Mesothelial cell of epicardium (in vitro differentiated cells): ENCODE results near the gene TMEM164. TPM values are rescaled to one million over a fixed set of nuclear protein-coding genes. Genes with fewer than 3 reads are reported as not detected.

ENCODE experiments used
- DNase-seq, 2 experiments: peaks; one replicate each; pipeline ENCODE4 v3.0.0; 2021; ENCODE audit warnings: low spot score in 2 of 2; ENCODE audit not compliant: unreplicated experiment in 2 of 2
- H3K27ac Mint-ChIP-seq: 2 replicates; pipeline ENCODE4 v1.8.0; 2021; ENCODE audit warnings: mixed read lengths
- H3K27me3 Mint-ChIP-seq: 2 replicates; pipeline ENCODE4 v1.8.0; 2021; ENCODE audit warnings: low read depth, mixed read lengths
- H3K36me3 Mint-ChIP-seq: 2 replicates; pipeline ENCODE4 v1.8.0; 2021; ENCODE audit warnings: mixed read lengths
- H3K4me1 Mint-ChIP-seq: 2 replicates; pipeline ENCODE4 v1.8.0; 2021; ENCODE audit warnings: mixed read lengths
- H3K4me3 Mint-ChIP-seq: 2 replicates; pipeline ENCODE4 v1.8.0; 2021; ENCODE audit warnings: mild to moderate bottlenecking, moderate library complexity, mixed read lengths
- H3K9me3 Mint-ChIP-seq: 2 replicates; pipeline ENCODE4 v1.8.0; 2021; ENCODE audit warnings: mixed read lengths
- total RNA-seq: library from RNA; stranded (reverse); gene quantifications from 3 replicates; pipeline ENCODE4 v1.2.1, GENCODE V29; 2021
- TF ChIP-seq, protein P1 (sequence below): fragments of 200-600 bp; sonication (generic); IDR thresholded peaks from one replicate; pipeline ENCODE4 v1.5.0; 2021; ENCODE audit warnings: antibody characterized with exemption; ENCODE audit not compliant: unreplicated experiment

The TMEM164 gene
- total RNA-seq, 1 donor from 2014 or later, result 42.5 TPM

DNA sequence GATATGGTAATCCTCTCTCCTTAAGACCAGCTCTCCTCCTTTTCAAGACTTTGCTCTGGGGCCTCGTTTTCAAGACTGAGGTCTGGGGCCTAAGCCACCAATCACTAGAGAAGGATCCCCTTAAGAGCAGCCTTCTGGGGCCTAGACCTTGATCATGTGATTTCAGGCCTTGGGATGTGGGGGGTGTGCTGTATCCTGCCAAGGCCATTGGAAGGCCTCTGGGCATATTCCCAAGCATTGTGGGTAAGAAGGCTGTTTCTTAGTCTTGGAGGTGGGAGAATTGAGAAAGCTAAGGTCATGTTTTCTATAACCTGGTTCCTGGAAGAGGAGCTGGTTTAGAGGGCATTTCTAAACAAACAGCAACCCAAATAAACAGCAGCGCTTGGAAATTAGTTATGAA is 12.1 kb downstream of the TMEM164 start:
- peak overlapping the region; percentile 24 for H3K27ac Mint-ChIP-seq
- no peak overlapping the region for H3K4me3 Mint-ChIP-seq
- peaks cover 8% of the 10 kb centered on the region for H3K4me1 Mint-ChIP-seq
- H3K27me3 Mint-ChIP-seq, result no peaks in the 10 kb centered on the region
- peaks cover 7% of the 10 kb centered on the region for H3K36me3 Mint-ChIP-seq
- TF ChIP-seq, protein P1, sequence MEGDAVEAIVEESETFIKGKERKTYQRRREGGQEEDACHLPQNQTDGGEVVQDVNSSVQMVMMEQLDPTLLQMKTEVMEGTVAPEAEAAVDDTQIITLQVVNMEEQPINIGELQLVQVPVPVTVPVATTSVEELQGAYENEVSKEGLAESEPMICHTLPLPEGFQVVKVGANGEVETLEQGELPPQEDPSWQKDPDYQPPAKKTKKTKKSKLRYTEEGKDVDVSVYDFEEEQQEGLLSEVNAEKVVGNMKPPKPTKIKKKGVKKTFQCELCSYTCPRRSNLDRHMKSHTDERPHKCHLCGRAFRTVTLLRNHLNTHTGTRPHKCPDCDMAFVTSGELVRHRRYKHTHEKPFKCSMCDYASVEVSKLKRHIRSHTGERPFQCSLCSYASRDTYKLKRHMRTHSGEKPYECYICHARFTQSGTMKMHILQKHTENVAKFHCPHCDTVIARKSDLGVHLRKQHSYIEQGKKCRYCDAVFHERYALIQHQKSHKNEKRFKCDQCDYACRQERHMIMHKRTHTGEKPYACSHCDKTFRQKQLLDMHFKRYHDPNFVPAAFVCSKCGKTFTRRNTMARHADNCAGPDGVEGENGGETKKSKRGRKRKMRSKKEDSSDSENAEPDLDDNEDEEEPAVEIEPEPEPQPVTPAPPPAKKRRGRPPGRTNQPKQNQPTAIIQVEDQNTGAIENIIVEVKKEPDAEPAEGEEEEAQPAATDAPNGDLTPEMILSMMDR, result no peak
- DNase-seq, result no peak
- no peaks in the 10 kb centered on the region for H3K9me3 Mint-ChIP-seq

DNA sequence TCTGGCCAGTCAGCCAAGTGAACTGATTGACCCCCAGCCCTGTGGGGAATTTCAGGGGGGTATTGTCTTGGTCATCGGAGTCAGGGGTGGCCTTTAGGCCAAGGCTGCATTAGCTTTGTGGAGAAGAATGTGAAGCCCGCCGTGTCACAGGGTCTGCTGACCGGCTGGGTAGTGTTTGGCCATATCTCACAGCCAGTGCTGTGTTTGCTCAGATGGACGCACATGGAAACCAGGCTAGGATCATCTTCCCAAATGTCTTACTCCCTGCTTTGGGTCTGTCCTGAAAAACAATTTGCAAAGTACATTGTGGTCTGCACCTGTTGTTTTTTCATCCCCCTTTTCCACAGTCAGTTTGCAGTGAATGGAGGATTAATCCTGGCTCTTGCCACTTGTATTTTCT is 13.0 kb downstream of the TMEM164 start:
- Mint-ChIP-seq H3K4me3 (no peak overlapping the region), H3K36me3 (peaks cover 4% of the 10 kb centered on the region), H3K27me3 (no peaks in the 10 kb centered on the region), H3K9me3 (no peaks in the 10 kb centered on the region), H3K27ac (no peak overlapping the region), H3K4me1 (peaks cover 8% of the 10 kb centered on the region)
- no peak for DNase-seq
- TF ChIP-seq, protein P1, result no peak

DNA sequence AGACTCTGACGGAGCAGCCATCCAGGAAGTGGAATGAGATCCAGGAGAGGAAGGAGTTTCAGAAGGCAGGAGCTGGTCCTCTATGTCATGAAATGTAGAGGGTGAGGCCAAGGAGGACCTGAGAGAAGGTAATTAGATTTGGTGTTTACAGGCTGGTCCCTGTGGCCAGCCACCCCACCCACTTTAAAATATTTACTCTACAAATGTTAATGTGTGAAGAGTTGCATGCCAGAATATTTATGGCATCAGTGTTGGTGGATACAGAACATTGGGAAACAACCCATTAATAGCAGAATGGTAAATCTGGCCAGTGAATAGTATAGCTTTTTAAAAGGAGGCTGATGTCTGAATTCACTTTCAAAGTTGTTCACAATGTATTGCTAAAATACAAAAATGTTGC is 17.6 kb downstream of the TMEM164 start:
- Mint-ChIP-seq H3K4me3 (no peak overlapping the region), H3K4me1 (peaks cover 12% of the 10 kb centered on the region), H3K9me3 (no peaks in the 10 kb centered on the region), H3K27ac (no peak overlapping the region), H3K27me3 (no peaks in the 10 kb centered on the region), H3K36me3 (peaks cover 2% of the 10 kb centered on the region)
- no peak for DNase-seq
- TF ChIP-seq, protein P1, result no peak

DNA sequence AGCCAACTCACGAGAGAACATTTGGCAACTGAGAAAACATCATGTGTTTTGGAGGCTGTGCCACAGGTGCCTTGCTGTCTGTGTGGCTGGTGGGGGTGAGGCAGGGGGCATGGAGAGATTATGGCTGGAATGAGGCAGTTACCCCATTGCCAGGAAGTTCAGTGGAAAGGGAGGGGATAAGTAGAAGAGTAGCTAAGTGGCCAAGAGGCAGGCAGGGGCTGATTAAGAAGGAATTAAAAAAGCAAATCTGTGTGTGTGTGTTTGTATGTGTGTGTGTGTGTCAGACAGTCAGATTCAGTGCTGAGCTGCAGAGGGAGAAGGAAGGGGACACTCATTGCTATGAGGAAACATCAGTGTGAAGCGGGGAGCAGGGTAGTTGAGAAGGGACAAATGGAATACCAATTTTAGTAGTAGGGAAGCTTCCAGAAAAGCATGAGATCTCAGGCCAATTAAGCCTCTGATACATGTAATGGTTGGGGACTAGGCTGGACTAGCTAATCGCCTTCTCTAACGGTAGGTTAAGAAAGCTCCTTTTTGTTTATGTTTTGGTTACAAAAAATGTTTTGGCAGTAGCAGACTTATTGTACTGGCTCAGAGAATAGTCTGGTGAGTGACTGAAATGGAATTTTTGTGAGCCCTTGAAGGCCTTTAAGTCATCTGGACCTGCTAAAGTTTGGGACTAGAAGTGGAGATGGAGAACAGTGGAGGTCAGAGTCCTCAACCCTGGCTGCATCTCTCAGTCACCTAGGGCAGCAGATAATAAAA is 18.5 kb downstream of the TMEM164 start:
- peaks cover 2% of the 10 kb centered on the region for H3K36me3 Mint-ChIP-seq
- no peak overlapping the region for H3K27ac Mint-ChIP-seq
- peaks cover 13% of the 10 kb centered on the region for H3K4me1 Mint-ChIP-seq
- no peak for DNase-seq
- no peaks in the 10 kb centered on the region for H3K27me3 Mint-ChIP-seq
- TF ChIP-seq, protein P1, result no peak
- H3K4me3 Mint-ChIP-seq, result no peak overlapping the region
- no peaks in the 10 kb centered on the region for H3K9me3 Mint-ChIP-seq

DNA sequence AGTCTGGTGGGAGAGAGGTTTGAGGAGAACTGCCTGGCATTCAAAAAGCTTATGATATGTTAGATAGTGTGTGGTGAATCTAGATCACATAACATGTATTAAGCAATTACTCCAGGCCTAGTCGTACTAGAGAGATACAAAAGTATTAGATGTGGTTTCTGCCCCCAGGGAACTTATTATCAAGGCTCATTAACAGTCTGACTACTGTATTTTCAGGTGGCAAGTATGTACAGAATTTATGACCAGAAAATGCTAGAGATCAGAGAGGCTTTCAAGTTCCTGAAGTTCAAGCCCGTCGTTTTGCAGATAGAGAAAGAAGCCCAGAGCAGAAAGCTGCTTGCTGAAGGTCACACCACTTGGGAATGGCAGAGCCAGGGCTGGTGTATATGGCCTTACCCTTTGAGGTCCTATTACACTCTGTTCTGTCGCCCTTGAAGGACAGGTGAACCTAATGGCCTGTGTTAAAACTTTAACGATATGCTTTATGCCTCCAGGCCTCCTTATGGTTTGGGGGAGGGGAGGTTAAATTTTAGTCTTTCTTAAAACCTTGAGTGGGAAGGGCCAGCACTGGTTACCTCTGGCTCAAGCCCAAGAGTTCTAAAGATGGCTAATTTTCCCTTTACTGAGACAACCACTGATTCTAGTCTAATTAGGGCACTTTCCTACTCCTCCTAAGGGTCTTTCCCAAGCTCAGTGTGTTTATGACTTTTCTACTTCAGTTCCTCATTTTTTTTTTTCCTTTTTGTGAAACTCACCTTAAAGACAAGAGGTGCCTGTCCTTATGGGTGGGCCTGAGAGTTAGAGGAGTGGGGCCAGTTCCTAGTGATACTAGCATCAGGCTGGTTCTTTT is 19.9 kb downstream of the TMEM164 start:
- TF ChIP-seq, protein P1, result no peak
- H3K27ac Mint-ChIP-seq, result peak overlapping the region; percentile 59
- no peaks in the 10 kb centered on the region for H3K27me3 Mint-ChIP-seq
- no peak overlapping the region for H3K4me3 Mint-ChIP-seq
- DNase-seq, result no peak
- peaks cover 15% of the 10 kb centered on the region for H3K4me1 Mint-ChIP-seq
- H3K36me3 Mint-ChIP-seq, result peaks cover under 1% of the 10 kb centered on the region
- no peaks in the 10 kb centered on the region for H3K9me3 Mint-ChIP-seq
